C4-2B (cell line): ENCODE measurements around the gene NFIC.

ENCODE experiments used
- H3K27ac ChIP-seq: fragments of 450-650 bp; 2 replicates; pipeline ENCODE4 v1.5.1; 2017
- ZFX ChIP-seq: fragments of 450-650 bp; IDR thresholded peaks from 2 replicates; pipeline ENCODE4 v1.6.1; 2017
- TF ChIP-seq, protein P1 (sequence below): fragments of 450-650 bp; conservative IDR thresholded peaks from 2 replicates; pipeline ENCODE4 v1.5.1; 2017; ENCODE audit warnings: mild to moderate bottlenecking

Gene NFIC

DNA sequence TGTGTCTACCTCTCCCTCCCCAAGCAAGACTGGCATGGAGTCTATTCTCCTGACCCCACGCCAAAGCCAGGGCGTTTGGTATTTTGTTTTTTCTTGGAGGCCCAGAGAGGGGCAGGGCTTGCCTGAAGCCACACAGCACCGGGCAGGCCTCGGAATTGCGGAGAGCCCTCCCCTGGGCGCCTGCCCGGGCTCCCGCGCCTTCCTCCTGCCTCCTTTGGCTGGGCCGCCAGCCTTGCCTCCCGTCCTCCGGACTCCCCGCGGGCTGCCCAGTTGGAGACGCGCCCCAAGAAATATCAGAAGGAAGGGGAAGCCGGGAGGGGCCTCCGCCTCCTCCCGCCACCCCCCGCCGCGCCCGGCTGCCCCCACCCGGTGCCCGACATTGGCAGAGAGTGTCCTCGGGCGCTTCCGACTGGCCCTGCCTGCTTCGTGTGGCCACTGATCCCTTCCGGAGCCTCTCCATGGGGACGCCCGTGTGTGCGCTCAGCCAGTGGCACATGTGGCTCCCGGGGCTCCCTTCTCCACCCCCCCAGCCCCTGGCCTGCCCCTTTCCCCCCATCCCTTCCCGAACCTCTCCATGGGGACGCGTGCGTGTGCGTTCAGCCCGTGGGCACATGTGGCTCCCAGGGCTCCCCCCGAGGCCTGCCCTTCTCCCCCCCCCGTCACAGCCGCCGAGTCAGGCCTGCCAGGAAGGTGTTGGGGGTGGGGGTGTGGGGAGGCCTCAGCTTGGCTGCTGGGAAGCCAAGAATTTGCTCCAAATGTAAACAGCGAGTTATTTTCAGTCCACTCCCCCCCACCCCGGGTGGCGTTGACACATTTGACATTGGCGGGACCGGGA lies 37.3 kb downstream of the NFIC start:
- TF ChIP-seq ZFX: no peak
- TF ChIP-seq, protein P1, sequence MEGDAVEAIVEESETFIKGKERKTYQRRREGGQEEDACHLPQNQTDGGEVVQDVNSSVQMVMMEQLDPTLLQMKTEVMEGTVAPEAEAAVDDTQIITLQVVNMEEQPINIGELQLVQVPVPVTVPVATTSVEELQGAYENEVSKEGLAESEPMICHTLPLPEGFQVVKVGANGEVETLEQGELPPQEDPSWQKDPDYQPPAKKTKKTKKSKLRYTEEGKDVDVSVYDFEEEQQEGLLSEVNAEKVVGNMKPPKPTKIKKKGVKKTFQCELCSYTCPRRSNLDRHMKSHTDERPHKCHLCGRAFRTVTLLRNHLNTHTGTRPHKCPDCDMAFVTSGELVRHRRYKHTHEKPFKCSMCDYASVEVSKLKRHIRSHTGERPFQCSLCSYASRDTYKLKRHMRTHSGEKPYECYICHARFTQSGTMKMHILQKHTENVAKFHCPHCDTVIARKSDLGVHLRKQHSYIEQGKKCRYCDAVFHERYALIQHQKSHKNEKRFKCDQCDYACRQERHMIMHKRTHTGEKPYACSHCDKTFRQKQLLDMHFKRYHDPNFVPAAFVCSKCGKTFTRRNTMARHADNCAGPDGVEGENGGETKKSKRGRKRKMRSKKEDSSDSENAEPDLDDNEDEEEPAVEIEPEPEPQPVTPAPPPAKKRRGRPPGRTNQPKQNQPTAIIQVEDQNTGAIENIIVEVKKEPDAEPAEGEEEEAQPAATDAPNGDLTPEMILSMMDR: no peak
- no peak overlapping the region for H3K27ac ChIP-seq

DNA sequence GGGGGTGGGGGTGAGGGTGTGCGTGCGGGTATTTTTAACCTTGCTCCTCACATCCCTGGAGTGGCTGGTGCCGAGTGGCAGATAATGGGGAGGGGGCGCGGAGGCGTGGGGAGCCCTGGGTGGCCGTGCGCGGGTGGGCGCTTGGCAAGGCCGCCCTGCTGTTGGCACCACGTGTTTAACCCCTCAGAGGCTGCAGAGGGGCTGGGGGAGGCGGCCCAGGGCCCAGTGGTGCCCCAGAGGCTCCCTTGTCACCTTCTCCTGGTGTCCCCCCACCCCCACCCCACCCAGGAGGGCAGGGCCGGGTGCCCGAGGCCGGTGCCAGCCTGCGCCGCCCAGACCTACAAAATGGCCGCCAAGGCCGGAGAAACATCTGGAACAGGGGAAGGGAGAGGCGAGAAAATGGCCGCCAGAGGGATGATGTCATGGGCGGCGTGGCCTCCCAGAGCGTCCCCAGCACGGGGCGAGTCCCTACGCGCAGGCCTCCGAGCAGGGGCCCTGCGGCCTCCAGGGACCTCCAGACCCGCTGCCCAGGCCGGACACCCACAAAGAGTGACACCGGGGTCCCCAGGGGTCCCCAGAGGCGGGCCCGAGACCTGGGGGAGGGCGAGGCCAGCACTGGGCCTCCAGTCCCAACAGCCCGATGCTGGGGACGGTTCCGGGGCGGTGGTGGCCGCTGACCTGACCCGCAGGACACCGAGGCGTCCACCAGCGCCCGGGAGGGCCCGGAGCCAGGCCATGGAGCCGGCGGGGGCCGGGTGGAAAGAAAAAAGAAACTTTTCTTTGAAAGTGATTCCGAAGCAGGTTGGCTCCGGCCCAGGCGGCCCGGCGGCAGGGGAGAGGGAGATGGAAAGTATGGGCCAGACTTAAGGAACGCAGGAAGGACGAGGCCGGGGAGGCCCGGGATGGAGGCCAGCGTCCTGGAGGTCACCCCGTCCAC lies 38.2 kb downstream of the NFIC start:
- TF ChIP-seq ZFX: no peak
- TF ChIP-seq, protein P1: no peak
- H3K27ac ChIP-seq: no peak overlapping the region

GRCh38 chr19:3405261-3405653 lies 38.9 kb downstream of the NFIC start:
- TF ChIP-seq, protein P1: no peak
- TF ChIP-seq ZFX: no peak
- H3K27ac ChIP-seq: no peak overlapping the region

- no peak overlapping the region for H3K27ac ChIP-seq
- TF ChIP-seq, protein P1: no peak
- no peak for TF ChIP-seq ZFX
These were observed 40.3 kb downstream of the NFIC start for GRCh38 chr19:3406571-3407111.

GRCh38 chr19:3407556-3408516 lies 41.5 kb downstream of the NFIC start:
- no peak for TF ChIP-seq ZFX
- TF ChIP-seq, protein P1: no peak
- no peak overlapping the region for H3K27ac ChIP-seq

DNA sequence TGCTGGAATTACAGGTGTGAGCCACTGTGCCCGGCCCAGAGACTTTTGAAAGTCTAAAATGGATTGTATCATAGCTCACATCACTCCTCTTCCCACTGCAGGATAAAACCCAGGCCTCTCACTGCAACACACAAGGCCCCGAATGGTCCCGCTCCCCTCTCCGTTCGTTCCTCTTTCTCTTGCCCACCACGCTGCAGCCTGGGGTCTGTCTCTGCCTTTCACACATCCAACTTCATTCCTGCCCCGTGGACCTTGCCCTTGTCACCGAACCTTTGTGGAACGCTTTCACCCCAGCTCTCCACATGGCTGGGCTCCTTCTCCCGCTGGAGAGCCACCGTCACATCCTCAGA lies 42.6 kb downstream of the NFIC start:
- no peak overlapping the region for H3K27ac ChIP-seq

More for the DNA sequence above, 42.6 kb downstream of the NFIC start:
- TF ChIP-seq, protein P1: no peak
- TF ChIP-seq ZFX: no peak
